ENCODE results near the gene EPHA1. TPM values are rescaled to one million over a fixed set of nuclear protein-coding genes. Genes with fewer than 3 reads are reported as not detected.

The EPHA1 gene
- total and polyA plus RNA-seq, 2 donors (not counting 3 experiments of a cell fraction or from before 2014, with no cell fraction given) = 0.07 TPM; not detected in 1

- BruUV-seq (replicated peaks) = no TSS peak
- CTCF ChIA-PET = interaction anchor here (0.9 kb wide), 1 partner anchor 28 kb away, joined by 3 read pairs; no protein-coding TSS in a partner anchor
Measured at GRCh38 chr7:143444063-143444782, 35.6 kb upstream of the EPHA1 start.

More at GRCh38 chr7:143444063-143444782, 35.6 kb upstream of the EPHA1 start:
- H3K9me1 ChIP-seq (replicated peaks; ENCODE audit: control insufficient read depth, extremely low read depth, insufficient read depth, low read length) = no peaks in the 10 kb centered on the region
- no peak for TF ChIP-seq POLR2A (IDR thresholded peaks at IDR 0.05; ENCODE audit: low read depth, low read length)
- TF ChIP-seq JUN (IDR thresholded peaks at IDR 0.05; ENCODE audit: borderline replicate concordance, insufficient read depth, insufficient read length, low read depth) = no peak
- TF ChIP-seq FOS (IDR thresholded peaks at IDR 0.05; ENCODE audit: borderline replicate concordance, insufficient read depth, low read length) = no peak
- TF ChIP-seq MAX (IDR thresholded peaks at IDR 0.05; ENCODE audit: insufficient read depth, insufficient read length) = no peak
- TF ChIP-seq MYC (IDR thresholded peaks at IDR 0.05; ENCODE audit: low read depth, low read length) = no peak
- no peak for TF ChIP-seq POLR2AphosphoS5 (IDR thresholded peaks at IDR 0.05; ENCODE audit: insufficient read depth, low read depth, low read length)
- no peak for TF ChIP-seq GATA2 (IDR thresholded peaks at IDR 0.05; ENCODE audit: insufficient read depth, insufficient read length, low read depth, low read length)
- no peak for TF ChIP-seq CTCF (IDR thresholded peaks at IDR 0.05; ENCODE audit: extremely low read depth in 1 of 2, insufficient read depth in 1 of 2, low read depth in 1 of 2, low read length in 2 of 2)
- no peak for TF ChIP-seq EZH2 (IDR thresholded peaks at IDR 0.05; ENCODE audit: borderline replicate concordance, low read depth, low read length, severe bottlenecking)
- peaks cover 10% of the 10 kb centered on the region for H3K4me1 ChIP-seq (ENCODE audit: control insufficient read depth, extremely low read depth, insufficient read depth, low read length)
- H3K36me3 ChIP-seq (ENCODE audit: control insufficient read depth in 2 of 2, extremely low read depth in 1 of 2, insufficient read depth in 2 of 2, low read length in 2 of 2) = no peaks in the 10 kb centered on the region
- intact Hi-C loops (cut with micrococcal nuclease) (no loop called here), dilution Hi-C loops (cut with MboI; ENCODE audit: extremely low pct_ligation_motif_present, low sequenced_read_pairs) (no loop called here)
- no peaks in the 10 kb centered on the region for H4K20me1 ChIP-seq (replicated peaks; ENCODE audit: control insufficient read depth, extremely low read depth, insufficient read depth, low read length)
- FAIRE-seq (no peak), DNase-seq (ENCODE audit: low read depth, low spot score) (no peak)
- H2AFZ ChIP-seq (ENCODE audit: low read depth, low read length) = no peak overlapping the region
- H3K4me3 ChIP-seq (replicated peaks in 1 of 3; ENCODE audit: insufficient read depth in 1 of 3, low read depth in 1 of 3, low read length in 3 of 3) = no peak overlapping the region
- H3K27me3 ChIP-seq (ENCODE audit: control insufficient read depth in 2 of 2, insufficient read depth in 2 of 2, low read length in 2 of 2) = peaks cover 0 to 2% of the 10 kb centered on the region in 2 experiments
- H3K9ac ChIP-seq (replicated peaks; ENCODE audit: extremely low read depth, insufficient read depth, low read length) = no peak overlapping the region
- no peaks in the 10 kb centered on the region for H3K9me3 ChIP-seq (replicated peaks; ENCODE audit: control insufficient read depth, insufficient read depth, low read length)
- POLR2A ChIA-PET = no interaction called here
- no peak overlapping the region for H3K27ac ChIP-seq (ENCODE audit: insufficient read depth, low read depth, low read length)
- no peaks in the 10 kb centered on the region for H3K79me2 ChIP-seq (ENCODE audit: control insufficient read depth, insufficient read depth, low read length)
- H3K4me2 ChIP-seq (ENCODE audit: insufficient read depth, low read length) = no peak overlapping the region

Data from endothelial cell of umbilical vein (primary cell).